NT2/D1 (cell line): Measurements from ENCODE around the gene NTM.

Source experiments
- DNase-seq: peaks from one replicate; pipeline ENCODE4 v3.0.0-alpha.2; 2011; ENCODE audit warnings: low read depth, low spot score
- H3K27me3 ChIP-seq: 2 replicates; pipeline ENCODE4 v1.6.0; 2011; ENCODE audit warnings: mild to moderate bottlenecking; ENCODE audit not compliant: insufficient read length, insufficient read depth
- H3K36me3 ChIP-seq: 2 replicates; pipeline ENCODE4 v1.6.1; 2011; ENCODE audit warnings: mild to moderate bottlenecking, low read length, mixed read lengths; ENCODE audit not compliant: insufficient read depth, insufficient read length
- H3K4me1 ChIP-seq: 2 replicates; pipeline ENCODE4 v1.5.1; 2011; ENCODE audit not compliant: insufficient read depth, insufficient read length
- H3K4me3 ChIP-seq: 2 replicates; pipeline ENCODE4 v1.5.1; 2011; ENCODE audit warnings: low read depth; ENCODE audit not compliant: insufficient read length
- H3K9ac ChIP-seq: 2 replicates; pipeline ENCODE4 v1.6.0; 2011; ENCODE audit warnings: low read depth; ENCODE audit not compliant: insufficient read length
- H3K9me3 ChIP-seq: 2 replicates; pipeline ENCODE4 v1.5.1; 2011; ENCODE audit warnings: mild to moderate bottlenecking, low read length; ENCODE audit not compliant: insufficient read depth
- SUZ12 ChIP-seq: IDR thresholded peaks from 2 replicates; pipeline ENCODE4 v1.6.1; 2011; ENCODE audit not compliant: insufficient read length, insufficient read depth; ENCODE audit errors: extremely low read depth
- YY1 ChIP-seq: IDR thresholded peaks from 2 replicates; pipeline ENCODE4 v1.6.1; 2011; ENCODE audit not compliant: insufficient read length, insufficient read depth
- ZNF274 ChIP-seq: IDR thresholded peaks from 2 replicates; pipeline ENCODE4 v1.6.1; 2011; ENCODE audit warnings: mild to moderate bottlenecking, low read depth, low read length

NTM gene

GRCh38 chr11:132049205-132049604, 678.8 kb downstream of the NTM start:
- no peaks in the 10 kb centered on the region for H3K27me3 ChIP-seq

GRCh38 chr11:132050049-132050448, 679.6 kb downstream of the NTM start:
- Histone ChIP-seq H3K9me3 (no peaks in the 10 kb centered on the region), H3K4me1 (peaks cover 3% of the 10 kb centered on the region), H3K4me3 (no peak overlapping the region), H3K9ac (no peak overlapping the region), H3K27me3 (no peaks in the 10 kb centered on the region), H3K36me3 (no peaks in the 10 kb centered on the region)
- TF ChIP-seq SUZ12 (no peak), YY1 (no peak), ZNF274 (no peak)
- DNase-seq, result no peak

More at GRCh38 chr11:132049205-132049604, 678.8 kb downstream of the NTM start:
- Histone ChIP-seq H3K4me1 (peaks cover 3% of the 10 kb centered on the region), H3K4me3 (no peak overlapping the region), H3K9ac (no peak overlapping the region), H3K36me3 (no peaks in the 10 kb centered on the region), H3K9me3 (no peaks in the 10 kb centered on the region)
- DNase-seq, result no peak
- no peak for TF ChIP-seq SUZ12

DNA sequence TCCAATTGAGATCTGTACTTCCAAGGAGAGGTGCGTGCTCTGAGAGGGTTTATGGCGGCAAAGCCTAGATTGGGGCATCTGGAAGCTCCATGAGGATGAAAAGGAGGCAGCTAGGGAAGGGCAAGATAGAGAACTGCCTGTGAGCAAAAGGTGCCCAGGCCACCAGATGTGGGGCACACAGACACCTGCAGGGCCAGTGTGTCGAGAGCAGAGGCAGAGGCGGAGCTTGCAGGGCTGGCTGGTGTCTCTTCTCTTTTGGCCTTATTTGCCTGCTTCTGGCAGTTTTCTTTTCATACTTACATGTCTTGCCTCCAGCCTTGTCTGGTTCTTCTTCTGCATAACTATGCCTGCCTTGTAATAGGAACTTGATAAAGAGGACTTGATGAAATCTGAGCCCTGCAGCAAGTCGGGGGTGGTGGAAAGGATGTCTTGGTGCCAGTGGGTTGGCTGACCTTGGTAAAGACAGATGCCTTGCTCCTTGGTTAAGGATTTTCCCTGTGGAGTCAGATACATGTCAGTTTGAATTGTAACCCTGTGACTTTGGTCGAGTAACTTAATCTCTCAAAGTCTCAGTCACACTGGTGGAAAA, 680.3 kb downstream of the NTM start:
- H3K27me3 ChIP-seq, result no peaks in the 10 kb centered on the region
- TF ChIP-seq ZNF274 (no peak), SUZ12 (no peak), YY1 (no peak)
- H3K9me3 ChIP-seq, result no peaks in the 10 kb centered on the region
- no peak overlapping the region for H3K4me3 ChIP-seq
- no peak for DNase-seq
- H3K9ac ChIP-seq, result no peak overlapping the region
- no peaks in the 10 kb centered on the region for H3K36me3 ChIP-seq
- peaks cover 3% of the 10 kb centered on the region for H3K4me1 ChIP-seq

GRCh38 chr11:132051704-132052103, 681.3 kb downstream of the NTM start:
- Histone ChIP-seq H3K27me3 (no peaks in the 10 kb centered on the region), H3K4me1 (peaks cover 3% of the 10 kb centered on the region)
- no peak for DNase-seq

DNA sequence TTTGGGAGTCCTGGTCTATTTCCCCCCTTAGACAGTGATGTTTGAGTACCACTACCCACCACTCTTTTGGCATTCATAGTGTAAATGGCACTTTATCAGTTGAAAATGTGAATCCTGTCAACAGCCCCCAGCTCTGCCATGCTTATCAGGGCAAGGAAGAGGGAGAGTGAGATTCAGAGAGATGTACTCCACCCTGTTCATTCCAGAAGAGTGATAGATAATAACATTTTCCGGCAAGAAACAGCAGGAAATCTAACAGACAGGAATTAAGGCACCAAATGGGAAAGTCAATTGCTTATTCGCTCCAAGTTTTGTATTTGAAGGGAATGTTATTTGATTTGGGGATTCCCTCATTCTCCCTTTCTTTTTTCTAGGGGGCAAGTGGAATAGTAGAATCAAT, 681.9 kb downstream of the NTM start:
- Histone ChIP-seq H3K9me3 (no peaks in the 10 kb centered on the region), H3K4me1 (peaks cover 3% of the 10 kb centered on the region), H3K36me3 (no peaks in the 10 kb centered on the region), H3K27me3 (no peaks in the 10 kb centered on the region), H3K4me3 (no peak overlapping the region), H3K9ac (no peak overlapping the region)
- TF ChIP-seq SUZ12 (no peak), ZNF274 (no peak), YY1 (no peak)
- no peak for DNase-seq

More at GRCh38 chr11:132051704-132052103, 681.3 kb downstream of the NTM start:
- no peak overlapping the region for H3K4me3 ChIP-seq
- H3K9ac ChIP-seq, result no peak overlapping the region
- H3K36me3 ChIP-seq, result no peaks in the 10 kb centered on the region
- H3K9me3 ChIP-seq, result no peaks in the 10 kb centered on the region
- no peak for TF ChIP-seq SUZ12
- no peak for TF ChIP-seq YY1
- TF ChIP-seq ZNF274, result no peak

DNA sequence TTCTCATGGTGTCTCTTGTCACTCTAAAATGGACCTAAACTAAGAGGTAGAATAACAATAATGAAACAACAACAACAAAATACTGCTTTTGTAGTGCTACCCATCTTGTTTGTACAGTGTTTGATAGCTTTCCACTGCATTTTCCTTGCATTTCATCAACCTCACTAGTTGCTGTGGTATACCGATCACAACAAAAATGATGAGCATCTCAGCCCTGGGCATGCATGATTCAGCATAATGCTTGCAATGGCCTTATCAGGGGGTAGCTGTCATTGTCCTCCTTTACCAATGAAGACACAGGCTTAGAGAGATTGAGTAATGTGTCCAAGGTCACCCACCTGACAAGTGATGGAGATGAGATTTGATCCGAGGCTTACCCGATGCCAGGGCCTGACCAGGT, 682.5 kb downstream of the NTM start:
- no peak for DNase-seq
- peaks cover 3% of the 10 kb centered on the region for H3K4me1 ChIP-seq
- H3K9me3 ChIP-seq, result no peaks in the 10 kb centered on the region
- no peak for TF ChIP-seq ZNF274
- no peak for TF ChIP-seq YY1
- TF ChIP-seq SUZ12, result no peak
- no peak overlapping the region for H3K4me3 ChIP-seq
- no peaks in the 10 kb centered on the region for H3K36me3 ChIP-seq
- no peaks in the 10 kb centered on the region for H3K27me3 ChIP-seq
- no peak overlapping the region for H3K9ac ChIP-seq

GRCh38 chr11:132054822-132055221, 684.4 kb downstream of the NTM start:
- no peak for TF ChIP-seq SUZ12
- no peak for TF ChIP-seq ZNF274
- no peaks in the 10 kb centered on the region for H3K36me3 ChIP-seq
- H3K9ac ChIP-seq, result no peak overlapping the region
- no peaks in the 10 kb centered on the region for H3K27me3 ChIP-seq
- H3K9me3 ChIP-seq, result no peaks in the 10 kb centered on the region
- DNase-seq, result no peak
- H3K4me1 ChIP-seq, result peaks cover 3% of the 10 kb centered on the region
- H3K4me3 ChIP-seq, result no peak overlapping the region

- no peak for TF ChIP-seq ZNF274
- TF ChIP-seq YY1, result no peak
- TF ChIP-seq SUZ12, result no peak
- no peaks in the 10 kb centered on the region for H3K36me3 ChIP-seq
- no peaks in the 10 kb centered on the region for H3K27me3 ChIP-seq
- no peak overlapping the region for H3K4me3 ChIP-seq
- H3K4me1 ChIP-seq, result peaks cover 3% of the 10 kb centered on the region
- no peaks in the 10 kb centered on the region for H3K9me3 ChIP-seq
- no peak overlapping the region for H3K9ac ChIP-seq
- no peak for DNase-seq
Observed at GRCh38 chr11:132055296-132055695, 684.9 kb downstream of the NTM start.
